NB4 (cell line): ENCODE measurements around the gene VGLL1.

Experiments
- DNase-seq: peaks from one replicate; pipeline ENCODE4 v3.0.0; 2010; ENCODE audit warnings: low read depth
- H3K4me3 ChIP-seq: one replicate; pipeline ENCODE4 v1.5.1; 2011; ENCODE audit warnings: mild to moderate bottlenecking, low read depth, low read length, moderate library complexity
- MYC ChIP-seq: IDR thresholded peaks from 2 replicates; pipeline ENCODE4 v1.6.1; 2011; ENCODE audit warnings: low read depth, low read length
- POLR2A ChIP-seq: IDR thresholded peaks from 2 replicates; pipeline ENCODE4 v1.6.1; 2011; ENCODE audit warnings: mild to moderate bottlenecking; ENCODE audit not compliant: insufficient read length; ENCODE audit errors: extremely low read depth
- TF ChIP-seq, protein P1 (sequence below): IDR thresholded peaks from one replicate; pipeline ENCODE4 v1.5.1; 2012; ENCODE audit warnings: low read depth, low read length
- TF ChIP-seq, protein P2 (sequence below): IDR thresholded peaks from 2 replicates; pipeline ENCODE4 v1.6.1; 2011; ENCODE audit warnings: low read depth, low read length

VGLL1 gene

DNA sequence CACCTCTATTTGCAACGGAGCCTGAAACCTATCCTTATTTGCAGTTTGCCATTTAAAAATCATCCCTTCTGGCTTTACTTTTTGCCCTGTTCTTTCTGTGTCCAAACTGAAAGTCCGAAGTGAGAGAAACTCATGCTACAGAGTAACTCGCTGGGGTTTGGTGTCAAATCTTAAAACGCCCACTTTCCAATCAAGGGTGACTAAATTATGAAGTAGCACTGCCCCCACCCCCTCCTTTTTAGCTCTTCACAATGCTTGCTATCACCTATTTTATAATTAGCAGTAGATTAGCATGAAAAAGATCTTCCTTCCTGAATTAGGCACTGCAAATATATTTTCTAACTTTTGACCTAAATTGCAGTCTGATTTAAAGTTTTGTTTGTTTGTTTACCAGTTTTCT lies 52.5 kb downstream of the VGLL1 start:
- no peak for DNase-seq
- H3K4me3 ChIP-seq: no peak overlapping the region
- TF ChIP-seq MYC (no peak), POLR2A (no peak)
- TF ChIP-seq, protein P1, sequence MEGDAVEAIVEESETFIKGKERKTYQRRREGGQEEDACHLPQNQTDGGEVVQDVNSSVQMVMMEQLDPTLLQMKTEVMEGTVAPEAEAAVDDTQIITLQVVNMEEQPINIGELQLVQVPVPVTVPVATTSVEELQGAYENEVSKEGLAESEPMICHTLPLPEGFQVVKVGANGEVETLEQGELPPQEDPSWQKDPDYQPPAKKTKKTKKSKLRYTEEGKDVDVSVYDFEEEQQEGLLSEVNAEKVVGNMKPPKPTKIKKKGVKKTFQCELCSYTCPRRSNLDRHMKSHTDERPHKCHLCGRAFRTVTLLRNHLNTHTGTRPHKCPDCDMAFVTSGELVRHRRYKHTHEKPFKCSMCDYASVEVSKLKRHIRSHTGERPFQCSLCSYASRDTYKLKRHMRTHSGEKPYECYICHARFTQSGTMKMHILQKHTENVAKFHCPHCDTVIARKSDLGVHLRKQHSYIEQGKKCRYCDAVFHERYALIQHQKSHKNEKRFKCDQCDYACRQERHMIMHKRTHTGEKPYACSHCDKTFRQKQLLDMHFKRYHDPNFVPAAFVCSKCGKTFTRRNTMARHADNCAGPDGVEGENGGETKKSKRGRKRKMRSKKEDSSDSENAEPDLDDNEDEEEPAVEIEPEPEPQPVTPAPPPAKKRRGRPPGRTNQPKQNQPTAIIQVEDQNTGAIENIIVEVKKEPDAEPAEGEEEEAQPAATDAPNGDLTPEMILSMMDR: no peak

DNA sequence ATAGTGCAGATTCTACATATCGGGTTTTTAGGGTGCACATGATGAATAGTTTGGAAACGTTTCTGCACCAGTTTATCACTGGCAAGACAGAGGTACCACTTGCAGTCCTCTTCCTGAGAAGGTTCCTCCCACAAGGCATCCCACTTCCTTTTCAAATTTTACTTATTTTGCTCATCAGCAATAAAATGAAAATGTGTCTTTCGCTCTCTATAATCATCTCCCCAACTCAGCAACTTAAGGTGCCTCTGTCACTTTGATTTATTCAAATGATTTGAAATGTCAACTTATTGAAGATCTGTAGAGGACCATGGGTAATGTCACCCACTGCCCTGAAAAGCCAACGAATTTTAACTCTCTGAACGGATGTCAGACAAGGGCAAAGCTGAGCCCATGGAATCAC lies 53.2 kb downstream of the VGLL1 start:
- DNase-seq: no peak
- TF ChIP-seq, protein P1: no peak
- TF ChIP-seq POLR2A (no peak), MYC (no peak)
- TF ChIP-seq, protein P2, sequence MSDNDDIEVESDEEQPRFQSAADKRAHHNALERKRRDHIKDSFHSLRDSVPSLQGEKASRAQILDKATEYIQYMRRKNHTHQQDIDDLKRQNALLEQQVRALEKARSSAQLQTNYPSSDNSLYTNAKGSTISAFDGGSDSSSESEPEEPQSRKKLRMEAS: no peak
- no peak overlapping the region for H3K4me3 ChIP-seq

DNA sequence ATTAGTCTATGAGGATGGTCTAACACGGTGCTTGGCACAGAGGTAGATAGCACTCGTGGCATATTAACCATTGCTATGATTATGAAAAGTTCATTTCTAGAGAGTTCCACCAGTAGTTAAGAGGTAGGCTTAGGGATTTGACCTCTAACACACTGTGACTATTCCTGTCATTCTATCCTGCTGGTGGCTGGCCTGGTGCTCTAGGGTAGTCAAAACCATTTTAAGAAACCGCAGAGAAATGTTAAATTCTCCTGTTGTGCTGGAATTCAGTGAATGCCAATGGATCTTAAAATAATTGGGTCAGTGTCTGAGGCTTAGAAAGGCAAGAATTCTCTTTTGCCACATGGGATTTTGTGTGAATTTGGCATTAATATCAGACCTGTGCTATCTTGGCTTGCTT lies 53.9 kb downstream of the VGLL1 start:
- no peak overlapping the region for H3K4me3 ChIP-seq
- no peak for DNase-seq
- TF ChIP-seq POLR2A: no peak
- no peak for TF ChIP-seq MYC
- TF ChIP-seq, protein P1: no peak
- TF ChIP-seq, protein P2: no peak

DNA sequence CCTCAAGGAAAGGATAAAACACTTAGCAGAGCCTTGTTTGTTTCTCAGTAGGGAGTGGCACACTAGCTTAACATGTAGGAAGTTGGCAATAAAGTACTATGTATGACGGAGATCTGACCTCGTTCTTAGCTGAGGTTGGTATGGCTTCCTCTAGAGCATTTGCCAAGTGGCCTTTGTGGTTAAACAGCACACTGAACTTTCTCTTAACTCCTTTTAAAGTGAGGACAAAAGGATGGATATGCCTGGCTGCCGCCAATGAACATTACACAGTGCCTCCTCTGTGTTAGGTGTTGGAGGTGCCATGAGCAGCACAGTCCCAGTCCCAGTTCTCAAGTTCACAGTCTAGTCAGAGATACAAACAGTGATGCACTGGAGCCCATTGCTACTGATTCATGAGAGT lies 54.4 kb downstream of the VGLL1 start:
- no peak for TF ChIP-seq MYC
- TF ChIP-seq, protein P2: no peak
- TF ChIP-seq, protein P1: no peak
- H3K4me3 ChIP-seq: no peak overlapping the region
- DNase-seq: peak; percentile 4

DNA sequence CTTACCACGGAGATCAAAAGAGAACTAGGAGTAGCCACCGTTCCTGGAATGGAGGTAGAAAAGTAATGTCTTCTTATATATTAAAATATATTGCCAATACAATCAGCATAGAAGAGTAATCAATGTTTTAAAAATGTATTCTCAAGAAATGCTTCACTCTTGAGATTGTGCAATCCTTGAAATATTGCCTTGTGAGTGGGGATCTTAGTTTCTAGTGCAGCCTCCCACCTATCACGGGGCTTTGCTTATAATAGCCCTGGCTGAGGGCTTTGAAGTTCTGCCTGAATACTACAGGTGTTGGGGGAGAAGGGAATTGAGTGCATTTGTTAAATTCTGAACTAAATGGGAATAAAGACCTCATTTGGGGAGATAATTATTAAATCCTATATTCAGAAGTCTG lies 55.5 kb downstream of the VGLL1 start:
- no peak for TF ChIP-seq MYC
- TF ChIP-seq, protein P2: no peak
- TF ChIP-seq, protein P1: no peak
- no peak for TF ChIP-seq POLR2A
- DNase-seq: no peak
- no peak overlapping the region for H3K4me3 ChIP-seq

DNA sequence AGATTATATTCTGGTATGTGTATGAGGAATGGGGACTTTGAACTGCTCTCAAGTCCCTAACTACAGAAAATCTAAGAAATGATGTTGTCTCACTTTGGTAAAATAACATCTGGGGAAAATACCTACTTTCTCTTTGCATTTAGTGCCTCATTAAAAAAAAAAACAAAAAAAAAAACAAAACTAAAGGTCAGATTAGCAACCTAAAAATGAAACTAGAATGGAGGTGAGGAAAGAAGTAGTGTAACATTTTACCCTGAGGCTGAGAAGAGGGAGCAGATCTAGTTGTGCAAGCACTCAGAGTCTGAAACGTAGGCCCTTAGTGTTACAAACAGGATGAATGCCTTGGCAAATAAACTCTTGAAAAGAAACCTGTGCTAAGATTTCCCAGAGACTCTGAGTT lies 56.0 kb downstream of the VGLL1 start:
- no peak overlapping the region for H3K4me3 ChIP-seq
- DNase-seq: no peak
- TF ChIP-seq, protein P2: no peak
- TF ChIP-seq MYC (no peak), POLR2A (no peak)
- TF ChIP-seq, protein P1: no peak
